PFSK-1 (cell line): Measurements from ENCODE around the gene CNGB1.

Source experiments
- FOXP2 ChIP-seq: optimal IDR thresholded peaks from 2 replicates; pipeline ENCODE3; 2011; ENCODE audit warnings: borderline replicate concordance, control low read depth, inconsistent platforms; ENCODE audit not compliant: insufficient read depth; ENCODE audit errors: extremely low read length, extremely low read depth
- POLR2AphosphoS5 ChIP-seq: IDR thresholded peaks from 2 replicates; pipeline ENCODE4 v1.6.1; 2012; ENCODE audit warnings: low read depth, mild to moderate bottlenecking, control low read depth, low read length, moderate library complexity
- REST ChIP-seq, 2 experiments: IDR thresholded peaks; 2 replicates each; pipeline versions ENCODE4 v1.6.1 to v1.8.0; 2011 to 2012; ENCODE audit warnings: low read depth in 2 of 2, low read length in 2 of 2, control low read depth in 1 of 2, inconsistent platforms in 1 of 2, mild to moderate bottlenecking in 1 of 2, moderate library complexity in 1 of 2; ENCODE audit not compliant: insufficient read depth in 1 of 2
- SIN3A ChIP-seq: IDR thresholded peaks from 2 replicates; pipeline ENCODE4 v1.6.1; 2012; ENCODE audit warnings: mild to moderate bottlenecking, low read length, moderate library complexity, borderline replicate concordance; ENCODE audit not compliant: insufficient read depth
- TAF1 ChIP-seq: IDR thresholded peaks from 2 replicates; pipeline ENCODE4 v1.6.1; 2012; ENCODE audit warnings: low read length, control low read depth, borderline replicate concordance; ENCODE audit not compliant: insufficient read depth

Gene CNGB1

GRCh38 chr16:57929250-57929649, 41.7 kb downstream of the CNGB1 start:
- TF ChIP-seq REST (IDR thresholded peaks at IDR 0.05; ENCODE audit: insufficient read depth in 1 of 2, low read depth in 2 of 2, low read length in 2 of 2), result no peak
- TF ChIP-seq FOXP2, result no peak
- no peak for TF ChIP-seq TAF1

- TF ChIP-seq REST (IDR thresholded peaks at IDR 0.05; ENCODE audit: insufficient read depth in 1 of 2, low read depth in 2 of 2, low read length in 2 of 2), result no peak
- no peak for TF ChIP-seq SIN3A
- TF ChIP-seq FOXP2, result no peak
- no peak for TF ChIP-seq POLR2AphosphoS5
- TF ChIP-seq TAF1, result no peak
Measured at GRCh38 chr16:57926041-57926440, 44.9 kb downstream of the CNGB1 start.

- no peak for TF ChIP-seq SIN3A
- TF ChIP-seq FOXP2, result no peak
- TF ChIP-seq TAF1, result no peak
- no peak for TF ChIP-seq POLR2AphosphoS5
- TF ChIP-seq REST (IDR thresholded peaks at IDR 0.05; ENCODE audit: insufficient read depth in 1 of 2, low read depth in 2 of 2, low read length in 2 of 2), result no peak
Measured at GRCh38 chr16:57925310-57925709, 45.6 kb downstream of the CNGB1 start.

- no peak for TF ChIP-seq POLR2AphosphoS5
- no peak for TF ChIP-seq SIN3A
- no peak for TF ChIP-seq REST (IDR thresholded peaks at IDR 0.05; ENCODE audit: insufficient read depth in 1 of 2, low read depth in 2 of 2, low read length in 2 of 2)
- TF ChIP-seq TAF1, result no peak
- no peak for TF ChIP-seq FOXP2
Measured at GRCh38 chr16:57924514-57924913, 46.4 kb downstream of the CNGB1 start.

GRCh38 chr16:57923841-57924240, 47.1 kb downstream of the CNGB1 start:
- TF ChIP-seq POLR2AphosphoS5 (no peak), TAF1 (no peak), REST (IDR thresholded peaks at IDR 0.05; ENCODE audit: insufficient read depth in 1 of 2, low read depth in 2 of 2, low read length in 2 of 2) (no peak), SIN3A (no peak), FOXP2 (no peak)
